PC-9 (cell line): ENCODE results near the gene CLK4. TPM values are rescaled to one million over a fixed set of nuclear protein-coding genes. Genes with fewer than 3 reads are reported as not detected.
"Not testable (repeated sequence)": the region's sequence is repeated elsewhere in the genome, so short reads cannot be mapped to it uniquely, and the experiment has no call there.

Experiments used
- BruUV-seq: library from RNA; stranded (reverse); fragments of 400-500 nt; replicated peaks from 2 replicates; lab custom pipeline; 2021; lab: Mats Ljungman, UMichigan
- CTCF ChIA-PET: fragments of 300-600 bp; sonication (Branson Sonifier 250); formaldehyde crosslinking; loops from one replicate; lab custom pipeline; 2022; ENCODE audit warnings: antibody characterized with exemption; lab: Charles Lee
- POLR2A ChIA-PET: fragments of 300-600 bp; sonication (Branson Sonifier 250); formaldehyde crosslinking; loops from one replicate; lab custom pipeline; 2022; ENCODE audit warnings: antibody characterized with exemption; ENCODE audit not compliant: unreplicated experiment; lab: Charles Lee
- DNase-seq, 2 experiments: peaks; one replicate each; pipeline versions ENCODE4 v3.0.0 to v3.0.0-alpha.2; 2015 to 2022; ENCODE audit warnings: mixed read lengths in 1 of 2
- H2AFZ ChIP-seq: fragments of 200-600 bp; sonication (generic); 2 replicates; pipeline ENCODE4 v1.8.1; 2017; ENCODE audit warnings: antibody characterized with exemption
- H3F3A ChIP-seq: fragments of 200-600 bp; sonication (generic); 2 replicates; pipeline ENCODE4 v1.8.1; 2017; ENCODE audit warnings: antibody characterized with exemption, mild to moderate bottlenecking, low read depth; ENCODE audit not compliant: insufficient read depth
- H3K27ac ChIP-seq: fragments of 200-600 bp; sonication (generic); 2 replicates; pipeline ENCODE4 v1.6.1; 2016; ENCODE audit warnings: mixed run types
- H3K27me3 ChIP-seq: fragments of 200-600 bp; sonication (generic); 2 replicates; pipeline ENCODE4 v1.6.1; 2016; ENCODE audit warnings: low read depth, mixed run types; ENCODE audit not compliant: insufficient read depth
- H3K36me3 ChIP-seq: fragments of 200-600 bp; sonication (generic); 2 replicates; pipeline ENCODE4 v1.6.1; 2016; ENCODE audit warnings: low read depth, mixed run types
- H3K4me1 ChIP-seq: fragments of 200-600 bp; sonication (generic); replicated peaks from 2 replicates; pipeline ENCODE4 v1.6.1; 2016; ENCODE audit warnings: mixed run types; ENCODE audit not compliant: insufficient read depth
- H3K4me2 ChIP-seq: fragments of 200-600 bp; sonication (generic); 2 replicates; pipeline ENCODE4 v1.6.1; 2017; ENCODE audit warnings: mixed run types
- H3K4me3 ChIP-seq: fragments of 200-600 bp; sonication (generic); 2 replicates; pipeline ENCODE4 v1.6.1; 2016; ENCODE audit warnings: mixed run types
- H3K79me2 ChIP-seq: fragments of 200-600 bp; sonication (generic); 2 replicates; pipeline ENCODE4 v1.6.1; 2017; ENCODE audit warnings: low read depth, mixed run types
- H3K9me2 ChIP-seq: fragments of 200-600 bp; sonication (generic); 2 replicates; pipeline ENCODE4 v1.8.1; 2017; ENCODE audit warnings: mild to moderate bottlenecking; ENCODE audit not compliant: insufficient read depth
- H3K9me3 ChIP-seq: fragments of 200-600 bp; sonication (generic); 2 replicates; pipeline ENCODE4 v1.8.1; 2016; ENCODE audit warnings: low read depth; ENCODE audit not compliant: insufficient read depth
- H4K20me1 ChIP-seq: fragments of 200-600 bp; sonication (generic); 2 replicates; pipeline ENCODE4 v1.8.1; 2017; ENCODE audit not compliant: insufficient read depth
- CTCF ChIP-seq: fragments of 200-600 bp; sonication (generic); conservative IDR thresholded peaks from 2 replicates; pipeline ENCODE4 v1.6.1; 2017; ENCODE audit warnings: mixed run types, antibody characterized with exemption, mild to moderate bottlenecking, moderate library complexity
- EZH2 ChIP-seq: fragments of 200-600 bp; sonication (generic); IDR thresholded peaks from 2 replicates; pipeline ENCODE4 v1.8.0; 2017; ENCODE audit warnings: antibody characterized with exemption, low read depth
- intact Hi-C: fragments of 100-400 bp; cut with micrococcal nuclease; formaldehyde crosslinking; loops from one replicate; pipeline ENCODE4 v1.10.0; 2022; ENCODE audit not compliant: unreplicated experiment
- total RNA-seq: library from RNA; stranded (reverse); gene quantifications from 2 replicates; pipeline ENCODE4 v1.2.3, GENCODE V29; 2021

Gene CLK4
- total RNA-seq, 1 experiment from 2014 or later = 29.7 TPM

DNA sequence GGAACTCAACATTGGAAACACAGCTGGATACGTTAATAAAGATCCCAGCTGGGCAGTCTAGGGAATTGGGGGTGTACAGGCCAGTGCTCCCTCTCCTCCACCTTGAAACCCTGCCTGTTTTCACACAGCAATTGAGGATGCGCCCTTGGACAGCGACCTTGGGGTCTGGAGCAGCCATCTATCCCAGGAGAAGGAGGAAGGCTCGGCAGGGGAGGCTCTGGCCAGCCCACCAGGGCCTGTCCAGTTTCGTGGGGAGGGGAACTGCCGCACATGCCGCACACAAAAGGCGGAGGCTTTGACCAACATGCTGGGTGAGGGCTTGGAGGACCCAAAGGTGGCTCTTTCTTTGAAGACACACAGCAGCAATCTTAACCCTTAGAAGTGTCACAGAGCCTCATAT lies 38.1 kb downstream of the CLK4 start:
- POLR2A ChIA-PET = no interaction called here
- intact Hi-C loops = loop anchor here (5.0 kb wide), 1 partner anchor 574 kb away; no protein-coding TSS in a partner anchor
- no TSS peak for BruUV-seq

GRCh38 chr5:178587763-178588611 lies 38.9 kb downstream of the CLK4 start:
- Histone ChIP-seq H2AFZ (no peak overlapping the region), H3K9me2 (no peaks in the 10 kb centered on the region), H4K20me1 (no peaks in the 10 kb centered on the region), H3K9me3 (no peaks in the 10 kb centered on the region), H3F3A (no peaks in the 10 kb centered on the region), H3K27me3 (peaks cover 52% of the 10 kb centered on the region), H3K4me1 (no peaks in the 10 kb centered on the region), H3K36me3 (no peaks in the 10 kb centered on the region), H3K79me2 (no peaks in the 10 kb centered on the region), H3K4me2 (no peak overlapping the region), H3K27ac (no peak overlapping the region), H3K4me3 (no peak overlapping the region)
- no peak for TF ChIP-seq EZH2
- ChIA-PET POLR2A (no interaction called here), CTCF (no interaction called here)
- BruUV-seq = no TSS peak
- intact Hi-C loops = loop anchor here (5.0 kb wide), 1 partner anchor 574 kb away; no protein-coding TSS in a partner anchor
- no peak for DNase-seq

More for the DNA sequence above, 38.1 kb downstream of the CLK4 start:
- Histone ChIP-seq H3K27me3 (peaks cover 44% of the 10 kb centered on the region), H3K4me3 (no peak overlapping the region), H3K4me2 (no peak overlapping the region), H2AFZ (no peak overlapping the region), H3K79me2 (no peaks in the 10 kb centered on the region), H3K27ac (no peak overlapping the region), H3K4me1 (no peaks in the 10 kb centered on the region), H3K9me2 (no peaks in the 10 kb centered on the region), H3K36me3 (no peaks in the 10 kb centered on the region), H3F3A (no peaks in the 10 kb centered on the region), H3K9me3 (no peaks in the 10 kb centered on the region), H4K20me1 (no peaks in the 10 kb centered on the region)
- CTCF ChIA-PET = no interaction called here
- DNase-seq = no peak
- TF ChIP-seq CTCF (no peak), EZH2 (no peak)

DNA sequence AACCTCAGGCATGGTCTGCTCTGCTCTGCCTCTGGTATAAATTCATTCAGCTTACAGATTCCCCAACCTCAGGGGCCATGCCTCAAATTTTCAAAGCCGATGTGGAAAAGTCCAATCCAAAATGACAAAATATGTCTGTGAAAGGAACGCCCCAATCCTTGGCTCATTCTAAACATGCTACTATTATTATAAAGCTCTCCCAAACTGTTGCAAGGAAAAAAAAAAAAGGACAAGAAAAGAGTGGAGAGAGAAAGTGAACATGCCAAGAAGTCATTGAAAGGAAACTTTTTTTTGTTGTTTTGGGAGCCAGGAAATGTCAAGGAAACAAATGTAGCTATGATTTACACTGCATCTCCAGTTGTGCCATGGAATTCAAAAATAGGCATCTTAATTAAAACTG lies 40.5 kb downstream of the CLK4 start:
- Histone ChIP-seq H3K4me3 (no peak overlapping the region), H3K9me3 (no peaks in the 10 kb centered on the region), H3K4me1 (no peaks in the 10 kb centered on the region), H4K20me1 (no peaks in the 10 kb centered on the region), H3K36me3 (no peaks in the 10 kb centered on the region), H2AFZ (no peak overlapping the region), H3K9me2 (no peaks in the 10 kb centered on the region), H3K4me2 (no peak overlapping the region), H3K27ac (no peak overlapping the region), H3F3A (no peaks in the 10 kb centered on the region), H3K27me3 (peaks cover 68% of the 10 kb centered on the region), H3K79me2 (no peaks in the 10 kb centered on the region)
- CTCF ChIA-PET = no interaction called here
- no TSS peak for BruUV-seq
- POLR2A ChIA-PET = no interaction called here
- intact Hi-C loops = loop anchor here (5.0 kb wide), 1 partner anchor 576 kb away; no protein-coding TSS in a partner anchor
- no peak for TF ChIP-seq CTCF
- no peak for TF ChIP-seq EZH2
- DNase-seq = no peak

GRCh38 chr5:178585421-178585820 lies 41.4 kb downstream of the CLK4 start:
- peak; percentile 20 to 66 for DNase-seq
- H3K27me3 ChIP-seq = peaks cover 78% of the 10 kb centered on the region

More at GRCh38 chr5:178585421-178585820, 41.4 kb downstream of the CLK4 start:
- intact Hi-C loops = loop anchor here (5.0 kb wide), 1 partner anchor 577 kb away; no protein-coding TSS in a partner anchor
- BruUV-seq, H3K9me3 ChIP-seq, H3K4me3 ChIP-seq, CTCF ChIA-PET, H3K79me2 ChIP-seq, H3K27ac ChIP-seq, H4K20me1 ChIP-seq, H3K9me2 ChIP-seq, H3K4me1 ChIP-seq, H3F3A ChIP-seq, H3K4me2 ChIP-seq, H3K36me3 ChIP-seq, H2AFZ ChIP-seq: not testable (repeated sequence)
- POLR2A ChIA-PET = interaction anchor here (0.6 kb wide), 1 partner anchor 1049 kb away, joined by 8 read pairs; no protein-coding TSS in a partner anchor
